HEK293 (cell line): ENCODE data around the gene PRDM10.

Experiments
- CTCF ChIA-PET: fragments of 350-600 bp; formaldehyde crosslinking; extraction: SDS; loops from one replicate; lab custom pipeline; 2021; ENCODE audit warnings: antibody characterized with exemption; lab: Yijun Ruan, JAX
- POLR2A ChIA-PET: fragments of 300-600 bp; formaldehyde crosslinking; extraction: SDS; loops from one replicate; lab custom pipeline; 2020; ENCODE audit warnings: antibody characterized with exemption, inconsistent platforms; lab: Yijun Ruan, JAX
- H3K27ac ChIP-seq: fragments of 200-500 bp; sonication (Bioruptor generic); 2 replicates; pipeline ENCODE4 v1.5.1; 2014; ENCODE audit warnings: low read depth, low read length, control low read depth, inconsistent platforms; ENCODE audit errors: extremely low read depth
- H3K36me3 ChIP-seq, 2 experiments: fragments of 200-500 bp in 1 of 2; sonication (Bioruptor generic) in 1 of 2; 1 replicate in 1 of 2; 2 replicates in 1 of 2; pipeline ENCODE4 v1.5.1; 2014 to 2017; ENCODE audit warnings: inconsistent platforms in 2 of 2, low read length in 2 of 2; ENCODE audit not compliant: control insufficient read depth in 2 of 2, insufficient read depth in 1 of 2
- H3K4me1 ChIP-seq: fragments of 200-500 bp; sonication (Bioruptor generic); 2 replicates; pipeline ENCODE4 v1.5.1; 2014; ENCODE audit warnings: mild to moderate bottlenecking, low read length, inconsistent platforms; ENCODE audit not compliant: control insufficient read depth, insufficient read depth
- H3K4me3 ChIP-seq: 2 replicates; pipeline ENCODE4 v1.5.1; 2011; ENCODE audit warnings: low read depth, mild to moderate bottlenecking, control low read depth, low read length, moderate library complexity
- H3K9me3 ChIP-seq: fragments of 200-500 bp; sonication (Bioruptor generic); 2 replicates; pipeline ENCODE4 v1.5.1; 2014; ENCODE audit warnings: low read depth, low read length, inconsistent platforms; ENCODE audit not compliant: control insufficient read depth, insufficient read depth
- SETDB1 ChIP-seq: IDR thresholded peaks from one replicate; pipeline ENCODE4 v1.6.1; 2017; ENCODE audit warnings: mild to moderate bottlenecking, low read length, moderate library complexity, mixed read lengths; ENCODE audit not compliant: insufficient read length
- SP7 ChIP-seq: fragments of 450-650 bp; formaldehyde crosslinking; IDR thresholded peaks from 2 replicates; pipeline ENCODE4 v1.5.1; 2016; ENCODE audit warnings: missing biosample characterization, missing genetic modification characterization
- ZFP3 ChIP-seq: fragments of 450-650 bp; formaldehyde crosslinking; IDR thresholded peaks from 2 replicates; pipeline ENCODE4 v1.5.1; 2016; ENCODE audit warnings: low read depth, missing biosample characterization, missing genetic modification characterization
- ZNF239 ChIP-seq: fragments of 450-650 bp; formaldehyde crosslinking; IDR thresholded peaks from 2 replicates; pipeline ENCODE4 v1.5.1; 2016; ENCODE audit warnings: missing biosample characterization, missing genetic modification characterization
- ZNF292 ChIP-seq: fragments of 450-650 bp; formaldehyde crosslinking; IDR thresholded peaks from 2 replicates; pipeline ENCODE4 v1.5.1; 2016; ENCODE audit warnings: low read depth, missing biosample characterization, missing genetic modification characterization, borderline replicate concordance
- ZNF324 ChIP-seq: fragments of 450-650 bp; formaldehyde crosslinking; IDR thresholded peaks from 2 replicates; pipeline ENCODE4 v1.5.1; 2016; ENCODE audit warnings: missing biosample characterization, missing genetic modification characterization
- ZNF350 ChIP-seq: fragments of 450-650 bp; formaldehyde crosslinking; IDR thresholded peaks from 2 replicates; pipeline ENCODE4 v1.5.0; 2017; ENCODE audit warnings: missing biosample characterization, mild to moderate bottlenecking, missing genetic modification characterization
- ZNF354C ChIP-seq: fragments of 450-650 bp; formaldehyde crosslinking; IDR thresholded peaks from 2 replicates; pipeline ENCODE4 v1.5.1; 2016; ENCODE audit warnings: missing biosample characterization, missing genetic modification characterization, low read depth, borderline replicate concordance
- ZNF501 ChIP-seq: fragments of 450-650 bp; formaldehyde crosslinking; IDR thresholded peaks from 2 replicates; pipeline ENCODE4 v1.5.1; 2016; ENCODE audit warnings: missing biosample characterization, missing genetic modification characterization
- ZNF785 ChIP-seq: fragments of 450-650 bp; formaldehyde crosslinking; IDR thresholded peaks from 2 replicates; pipeline ENCODE4 v1.5.1; 2016; ENCODE audit warnings: missing biosample characterization, missing genetic modification characterization
- TF ChIP-seq, protein P1 (sequence below): fragments of 450-650 bp; formaldehyde crosslinking; conservative IDR thresholded peaks from 2 replicates; pipeline ENCODE4 v1.5.1; 2016; ENCODE audit warnings: low read depth, missing biosample characterization, missing genetic modification characterization
- TF ChIP-seq, protein P2 (sequence below): fragments of 450-650 bp; formaldehyde crosslinking; IDR thresholded peaks from 2 replicates; pipeline ENCODE4 v1.5.1; 2016; ENCODE audit warnings: missing biosample characterization, missing genetic modification characterization
- TF ChIP-seq, protein P3 (sequence below): fragments of 450-650 bp; formaldehyde crosslinking; IDR thresholded peaks from 2 replicates; pipeline ENCODE4 v1.5.1; 2016; ENCODE audit warnings: missing biosample characterization, missing genetic modification characterization
- TF ChIP-seq, protein P4 (sequence below): fragments of 450-650 bp; formaldehyde crosslinking; IDR thresholded peaks from 2 replicates; pipeline ENCODE4 v1.5.1; 2017; ENCODE audit warnings: missing biosample characterization, missing genetic modification characterization
- TF ChIP-seq, protein P5 (sequence below): fragments of 450-650 bp; formaldehyde crosslinking; IDR thresholded peaks from 2 replicates; pipeline ENCODE4 v1.5.1; 2017; ENCODE audit warnings: missing biosample characterization, mild to moderate bottlenecking, missing genetic modification characterization, moderate library complexity
- TF ChIP-seq, protein P6 (sequence below): fragments of 450-650 bp; formaldehyde crosslinking; IDR thresholded peaks from 2 replicates; pipeline ENCODE4 v1.5.1; 2016; ENCODE audit warnings: missing biosample characterization, missing genetic modification characterization

PRDM10 gene

DNA sequence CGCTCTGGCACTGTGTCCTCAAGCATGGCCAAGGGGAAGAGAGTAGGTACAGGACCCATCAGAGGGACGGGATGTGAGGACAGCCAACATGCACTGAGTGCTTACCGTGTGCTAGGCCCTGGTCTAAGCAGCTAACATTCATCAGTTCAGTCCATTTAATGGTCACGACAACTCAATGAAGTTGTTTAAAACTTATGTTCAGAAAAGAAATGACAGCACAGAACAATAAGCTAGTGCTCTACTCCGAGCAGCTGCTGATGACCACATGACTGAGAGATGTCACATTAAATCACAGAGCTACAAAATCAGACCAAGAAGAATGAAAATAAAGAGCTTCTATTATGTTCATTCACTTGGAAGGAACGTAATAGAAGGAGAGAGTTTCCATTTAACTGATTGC, 26.3 kb downstream of the PRDM10 start:
- no peaks in the 10 kb centered on the region for H3K4me1 ChIP-seq
- H3K36me3 ChIP-seq: no peaks in the 10 kb centered on the region
- no peak overlapping the region for H3K27ac ChIP-seq
- ChIA-PET CTCF (no interaction called here), POLR2A (no interaction called here)
- no peak for TF ChIP-seq ZNF239
- no peak for TF ChIP-seq ZNF354C (tag by site-specific recombination)
- no peak for TF ChIP-seq ZNF350 (tag by site-specific recombination)
- no peak for TF ChIP-seq ZNF501 (tag by site-specific recombination)
- TF ChIP-seq ZNF785 (tag by site-specific recombination): no peak
- TF ChIP-seq, protein P1, sequence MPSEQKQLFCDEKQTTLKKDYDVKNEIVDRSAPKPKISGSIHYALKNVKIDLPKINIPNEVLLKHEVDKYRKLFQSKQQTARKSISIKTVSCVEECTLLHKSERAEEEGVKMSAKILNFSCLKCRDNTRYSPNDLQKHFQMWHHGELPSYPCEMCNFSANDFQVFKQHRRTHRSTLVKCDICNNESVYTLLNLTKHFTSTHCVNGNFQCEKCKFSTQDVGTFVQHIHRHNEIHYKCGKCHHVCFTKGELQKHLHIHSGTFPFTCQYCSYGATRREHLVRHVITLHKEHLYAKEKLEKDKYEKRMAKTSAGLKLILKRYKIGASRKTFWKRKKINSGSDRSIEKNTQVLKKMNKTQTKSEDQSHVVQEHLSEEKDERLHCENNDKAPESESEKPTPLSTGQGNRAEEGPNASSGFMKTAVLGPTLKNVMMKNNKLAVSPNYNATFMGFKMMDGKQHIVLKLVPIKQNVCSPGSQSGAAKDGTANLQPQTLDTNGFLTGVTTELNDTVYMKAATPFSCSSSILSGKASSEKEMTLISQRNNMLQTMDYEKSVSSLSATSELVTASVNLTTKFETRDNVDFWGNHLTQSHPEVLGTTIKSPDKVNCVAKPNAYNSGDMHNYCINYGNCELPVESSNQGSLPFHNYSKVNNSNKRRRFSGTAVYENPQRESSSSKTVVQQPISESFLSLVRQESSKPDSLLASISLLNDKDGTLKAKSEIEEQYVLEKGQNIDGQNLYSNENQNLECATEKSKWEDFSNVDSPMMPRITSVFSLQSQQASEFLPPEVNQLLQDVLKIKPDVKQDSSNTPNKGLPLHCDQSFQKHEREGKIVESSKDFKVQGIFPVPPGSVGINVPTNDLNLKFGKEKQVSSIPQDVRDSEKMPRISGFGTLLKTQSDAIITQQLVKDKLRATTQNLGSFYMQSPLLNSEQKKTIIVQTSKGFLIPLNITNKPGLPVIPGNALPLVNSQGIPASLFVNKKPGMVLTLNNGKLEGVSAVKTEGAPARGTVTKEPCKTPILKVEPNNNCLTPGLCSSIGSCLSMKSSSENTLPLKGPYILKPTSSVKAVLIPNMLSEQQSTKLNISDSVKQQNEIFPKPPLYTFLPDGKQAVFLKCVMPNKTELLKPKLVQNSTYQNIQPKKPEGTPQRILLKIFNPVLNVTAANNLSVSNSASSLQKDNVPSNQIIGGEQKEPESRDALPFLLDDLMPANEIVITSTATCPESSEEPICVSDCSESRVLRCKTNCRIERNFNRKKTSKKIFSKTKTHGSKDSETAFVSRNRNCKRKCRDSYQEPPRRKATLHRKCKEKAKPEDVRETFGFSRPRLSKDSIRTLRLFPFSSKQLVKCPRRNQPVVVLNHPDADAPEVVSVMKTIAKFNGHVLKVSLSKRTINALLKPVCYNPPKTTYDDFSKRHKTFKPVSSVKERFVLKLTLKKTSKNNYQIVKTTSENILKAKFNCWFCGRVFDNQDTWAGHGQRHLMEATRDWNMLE (tag by site-specific recombination): no peak
- TF ChIP-seq, protein P2, sequence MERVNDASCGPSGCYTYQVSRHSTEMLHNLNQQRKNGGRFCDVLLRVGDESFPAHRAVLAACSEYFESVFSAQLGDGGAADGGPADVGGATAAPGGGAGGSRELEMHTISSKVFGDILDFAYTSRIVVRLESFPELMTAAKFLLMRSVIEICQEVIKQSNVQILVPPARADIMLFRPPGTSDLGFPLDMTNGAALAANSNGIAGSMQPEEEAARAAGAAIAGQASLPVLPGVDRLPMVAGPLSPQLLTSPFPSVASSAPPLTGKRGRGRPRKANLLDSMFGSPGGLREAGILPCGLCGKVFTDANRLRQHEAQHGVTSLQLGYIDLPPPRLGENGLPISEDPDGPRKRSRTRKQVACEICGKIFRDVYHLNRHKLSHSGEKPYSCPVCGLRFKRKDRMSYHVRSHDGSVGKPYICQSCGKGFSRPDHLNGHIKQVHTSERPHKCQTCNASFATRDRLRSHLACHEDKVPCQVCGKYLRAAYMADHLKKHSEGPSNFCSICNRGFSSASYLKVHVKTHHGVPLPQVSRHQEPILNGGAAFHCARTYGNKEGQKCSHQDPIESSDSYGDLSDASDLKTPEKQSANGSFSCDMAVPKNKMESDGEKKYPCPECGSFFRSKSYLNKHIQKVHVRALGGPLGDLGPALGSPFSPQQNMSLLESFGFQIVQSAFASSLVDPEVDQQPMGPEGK (tag by site-specific recombination): no peak
- TF ChIP-seq, protein P3, sequence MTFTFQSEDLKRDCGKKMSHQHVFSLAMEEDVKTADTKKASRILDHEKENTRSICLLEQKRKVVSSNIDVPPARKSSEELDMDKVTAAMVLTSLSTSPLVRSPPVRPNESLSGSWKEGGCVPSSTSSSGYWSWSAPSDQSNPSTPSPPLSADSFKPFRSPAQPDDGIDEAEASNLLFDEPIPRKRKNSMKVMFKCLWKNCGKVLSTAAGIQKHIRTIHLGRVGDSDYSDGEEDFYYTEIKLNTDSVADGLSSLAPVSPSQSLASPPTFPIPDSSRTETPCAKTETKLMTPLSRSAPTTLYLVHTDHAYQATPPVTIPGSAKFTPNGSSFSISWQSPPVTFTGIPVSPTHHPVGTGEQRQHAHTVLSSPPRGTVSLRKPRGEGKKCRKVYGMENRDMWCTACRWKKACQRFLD (tag by site-specific recombination): no peak
- no peak for TF ChIP-seq ZNF292 (tag by site-specific recombination)
- TF ChIP-seq, protein P4, sequence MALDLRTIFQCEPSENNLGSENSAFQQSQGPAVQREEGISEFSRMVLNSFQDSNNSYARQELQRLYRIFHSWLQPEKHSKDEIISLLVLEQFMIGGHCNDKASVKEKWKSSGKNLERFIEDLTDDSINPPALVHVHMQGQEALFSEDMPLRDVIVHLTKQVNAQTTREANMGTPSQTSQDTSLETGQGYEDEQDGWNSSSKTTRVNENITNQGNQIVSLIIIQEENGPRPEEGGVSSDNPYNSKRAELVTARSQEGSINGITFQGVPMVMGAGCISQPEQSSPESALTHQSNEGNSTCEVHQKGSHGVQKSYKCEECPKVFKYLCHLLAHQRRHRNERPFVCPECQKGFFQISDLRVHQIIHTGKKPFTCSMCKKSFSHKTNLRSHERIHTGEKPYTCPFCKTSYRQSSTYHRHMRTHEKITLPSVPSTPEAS (tag by site-specific recombination): no peak
- TF ChIP-seq SP7: no peak
- TF ChIP-seq, protein P5, sequence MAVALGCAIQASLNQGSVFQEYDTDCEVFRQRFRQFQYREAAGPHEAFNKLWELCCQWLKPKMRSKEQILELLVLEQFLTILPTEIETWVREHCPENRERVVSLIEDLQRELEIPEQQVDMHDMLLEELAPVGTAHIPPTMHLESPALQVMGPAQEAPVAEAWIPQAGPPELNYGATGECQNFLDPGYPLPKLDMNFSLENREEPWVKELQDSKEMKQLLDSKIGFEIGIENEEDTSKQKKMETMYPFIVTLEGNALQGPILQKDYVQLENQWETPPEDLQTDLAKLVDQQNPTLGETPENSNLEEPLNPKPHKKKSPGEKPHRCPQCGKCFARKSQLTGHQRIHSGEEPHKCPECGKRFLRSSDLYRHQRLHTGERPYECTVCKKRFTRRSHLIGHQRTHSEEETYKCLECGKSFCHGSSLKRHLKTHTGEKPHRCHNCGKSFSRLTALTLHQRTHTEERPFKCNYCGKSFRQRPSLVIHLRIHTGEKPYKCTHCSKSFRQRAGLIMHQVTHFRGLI (tag by site-specific recombination): no peak
- TF ChIP-seq SETDB1: no peak
- TF ChIP-seq, protein P6, sequence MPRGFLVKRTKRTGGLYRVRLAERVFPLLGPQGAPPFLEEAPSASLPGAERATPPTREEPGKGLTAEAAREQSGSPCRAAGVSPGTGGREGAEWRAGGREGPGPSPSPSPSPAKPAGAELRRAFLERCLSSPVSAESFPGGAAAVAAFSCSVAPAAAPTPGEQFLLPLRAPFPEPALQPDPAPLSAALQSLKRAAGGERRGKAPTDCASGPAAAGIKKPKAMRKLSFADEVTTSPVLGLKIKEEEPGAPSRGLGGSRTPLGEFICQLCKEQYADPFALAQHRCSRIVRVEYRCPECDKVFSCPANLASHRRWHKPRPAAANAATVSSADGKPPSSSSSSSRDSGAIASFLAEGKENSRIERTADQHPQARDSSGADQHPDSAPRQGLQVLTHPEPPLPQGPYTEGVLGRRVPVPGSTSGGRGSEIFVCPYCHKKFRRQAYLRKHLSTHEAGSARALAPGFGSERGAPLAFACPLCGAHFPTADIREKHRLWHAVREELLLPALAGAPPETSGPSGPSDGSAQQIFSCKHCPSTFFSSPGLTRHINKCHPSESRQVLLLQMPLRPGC: no peak
- no peak for TF ChIP-seq ZFP3 (tag by site-specific recombination)
- TF ChIP-seq ZNF324 (tag by site-specific recombination): no peak
- no peaks in the 10 kb centered on the region for H3K9me3 ChIP-seq
- H3K4me3 ChIP-seq: no peak overlapping the region
